K562 (cell line): ENCODE results near the gene RNASE7. TPM values are rescaled to one million over a fixed set of nuclear protein-coding genes. Genes with fewer than 3 reads are reported as not detected.

ENCODE experiments used
- ATAC-seq: fragments of 200-7000 bp; cut with Tn5 transposase; 3 replicates; pipeline ENCODE4 v1.9.1; 2020; ENCODE audit warnings: moderate library complexity
- BruUV-seq: library from RNA; stranded (reverse); fragments of 400-500 nt; replicated peaks from 2 replicates; lab custom pipeline; 2021; lab: Mats Ljungman, UMichigan
- CTCF ChIA-PET: fragments of 300-600 bp; formaldehyde crosslinking; extraction: SDS; loops from one replicate; lab custom pipeline; 2021; ENCODE audit warnings: low intra/inter-chr PET ratio; lab: Yijun Ruan, JAX
- POLR2A ChIA-PET: fragments of 300-600, 350-650 bp; sonication (Branson Sonifier 250); formaldehyde crosslinking; extraction: SDS; loops from one replicate; lab custom pipeline; 2021; ENCODE audit warnings: antibody characterized with exemption, inconsistent platforms; lab: Yijun Ruan, JAX
- DNase-seq, 4 experiments: peaks; one replicate each; pipeline versions ENCODE4 v3.0.0 to v3.0.0-alpha.2; 2011 to 2018; ENCODE audit warnings: low spot score in 3 of 4, mixed read lengths in 3 of 4; ENCODE audit errors: extremely low read depth in 1 of 4
- FAIRE-seq: peaks from 2 replicates; lab custom pipeline; 2011; peaks lifted over from hg19 to GRCh38; lab: Jason Lieb, UNC
- H2AFZ ChIP-seq: 2 replicates; pipeline ENCODE4 v1.6.0; 2011; ENCODE audit warnings: low read depth, low read length, control low read depth, inconsistent platforms
- H3K27ac ChIP-seq: fragments of 200-600 bp; 3 replicates; pipeline ENCODE4 v1.8.0; 2011; ENCODE audit warnings: low read depth, mild to moderate bottlenecking, control low read depth, inconsistent platforms, low read length, moderate library complexity, mixed read lengths; ENCODE audit errors: extremely low read depth
- H3K27me3 ChIP-seq, 2 experiments: fragments of 300-600 bp in 1 of 2; 2 replicates in 1 of 2; 3 replicates in 1 of 2; pipeline versions ENCODE4 v1.6.0 to v1.8.0; 2011; ENCODE audit warnings: inconsistent platforms in 2 of 2, low read length in 2 of 2, mild to moderate bottlenecking in 1 of 2, mixed read lengths in 1 of 2, moderate library complexity in 1 of 2; ENCODE audit not compliant: control insufficient read depth in 2 of 2, insufficient read depth in 2 of 2
- H3K36me3 ChIP-seq: fragments of 300-600 bp; 3 replicates; pipeline ENCODE4 v1.8.0; 2011; ENCODE audit warnings: mild to moderate bottlenecking, low read length, inconsistent platforms; ENCODE audit not compliant: control insufficient read depth, insufficient read depth
- H3K4me1 ChIP-seq, 2 experiments: fragments of 200-600 bp in 1 of 2; replicated peaks in 1 of 2; 2 replicates in 1 of 2; 3 replicates in 1 of 2; pipeline versions ENCODE4 v1.5.1 to v1.8.0; 2011; ENCODE audit warnings: inconsistent platforms in 2 of 2, low read length in 2 of 2, mild to moderate bottlenecking in 1 of 2, mixed read lengths in 1 of 2, moderate library complexity in 1 of 2; ENCODE audit not compliant: control insufficient read depth in 2 of 2, insufficient read depth in 2 of 2
- H3K4me2 ChIP-seq: 2 replicates; pipeline ENCODE4 v1.6.1; 2011; ENCODE audit warnings: low read length, control low read depth, inconsistent platforms, mixed read lengths; ENCODE audit not compliant: insufficient read depth
- H3K4me3 ChIP-seq: fragments of 200-600 bp; sonication (generic), shearing (Covaris generic); 2 replicates; pipeline ENCODE4 v1.5.1; 2016; ENCODE audit warnings: control low read depth, inconsistent platforms
- H3K79me2 ChIP-seq: fragments of 200-600 bp; 3 replicates; pipeline ENCODE4 v1.8.0; 2011; ENCODE audit warnings: low read length, inconsistent platforms; ENCODE audit not compliant: control insufficient read depth, insufficient read depth
- H3K9ac ChIP-seq, 2 experiments: 2 replicates each; pipeline versions ENCODE4 v1.6.0 to v1.6.1; 2011; ENCODE audit warnings: low read depth in 2 of 2, low read length in 2 of 2, control low read depth in 1 of 2, inconsistent platforms in 1 of 2, mild to moderate bottlenecking in 1 of 2, mixed read lengths in 1 of 2; ENCODE audit not compliant: insufficient read depth in 1 of 2
- H3K9me1 ChIP-seq: one replicate; pipeline ENCODE4 v1.6.0; 2011; ENCODE audit warnings: inconsistent platforms, mild to moderate bottlenecking, low read length, moderate library complexity; ENCODE audit not compliant: control insufficient read depth, insufficient read depth
- H3K9me3 ChIP-seq: replicated peaks from 2 replicates; pipeline ENCODE4 v1.5.1; 2011; ENCODE audit warnings: low read depth, low read length, inconsistent platforms; ENCODE audit not compliant: control insufficient read depth, insufficient read depth
- H4K20me1 ChIP-seq: replicated peaks from 2 replicates; pipeline ENCODE4 v1.6.1; 2011; ENCODE audit warnings: low read length, inconsistent platforms, mixed read lengths; ENCODE audit not compliant: control insufficient read depth, insufficient read depth
- CEBPZ ChIP-seq: fragments of 150-350 bp; IDR thresholded peaks from 2 replicates; pipeline ENCODE4 v1.6.1; 2014; ENCODE audit warnings: low read depth, mild to moderate bottlenecking, low read length, borderline replicate concordance
- CREB1 ChIP-seq, 2 experiments: sonication (generic) in 1 of 2; formaldehyde crosslinking in 1 of 2; IDR thresholded peaks; 2 replicates each; pipeline versions ENCODE4 v1.6.1 to v1.8.0; 2012 to 2022; ENCODE audit warnings: inconsistent platforms in 1 of 2, mild to moderate bottlenecking in 1 of 2, missing genetic modification reagents in 1 of 2, moderate library complexity in 1 of 2
- DEAF1 ChIP-seq: fragments of 450-650 bp; formaldehyde crosslinking; IDR thresholded peaks from 2 replicates; pipeline ENCODE4 v1.4.0; 2020; ENCODE audit warnings: mild to moderate bottlenecking, moderate library complexity
- GTF3C2 ChIP-seq: IDR thresholded peaks from 3 replicates; pipeline ENCODE4 v1.6.1; 2011; ENCODE audit warnings: borderline replicate concordance, mild to moderate bottlenecking, moderate library complexity; ENCODE audit not compliant: insufficient read length; ENCODE audit errors: extremely low read depth
- SPI1 ChIP-seq: IDR thresholded peaks from 2 replicates; pipeline ENCODE4 v1.6.1; 2011; ENCODE audit warnings: low read depth, low read length, control low read depth, borderline replicate concordance
- TEAD1 ChIP-seq, 2 experiments: fragments of 450-650 bp in 1 of 2; sonication (generic) in 1 of 2; formaldehyde crosslinking; IDR thresholded peaks; 2 replicates each; pipeline versions ENCODE4 v1.4.0 to v1.8.0; 2020 to 2022; ENCODE audit warnings: mild to moderate bottlenecking in 2 of 2, missing genetic modification reagents in 1 of 2
- YY1 ChIP-seq, 3 experiments: IDR thresholded peaks; 2 replicates each; pipeline ENCODE4 v1.6.1; 2011; ENCODE audit warnings: low read length in 2 of 3, mild to moderate bottlenecking in 2 of 3, moderate library complexity in 2 of 3, borderline replicate concordance in 1 of 3, control low read depth in 1 of 3, low read depth in 1 of 3; ENCODE audit not compliant: insufficient read depth in 3 of 3, insufficient replicate concordance in 2 of 3, control insufficient read depth in 1 of 3, insufficient read length in 1 of 3; ENCODE audit errors: extremely low read depth in 1 of 3
- ZKSCAN1 ChIP-seq: fragments of 150-350 bp; IDR thresholded peaks from 2 replicates; pipeline ENCODE4 v1.6.1; 2016; ENCODE audit warnings: low read depth, low read length
- ZNF253 ChIP-seq: fragments of 250-450 bp; sonication (Bioruptor Pico); conservative IDR thresholded peaks from 2 replicates; pipeline ENCODE4 v1.6.1; 2021; ENCODE audit warnings: mild to moderate bottlenecking
- ZNF408 ChIP-seq: fragments of 250-450 bp; sonication (Bioruptor Pico); IDR thresholded peaks from 2 replicates; pipeline ENCODE4 v1.4.0; 2020; ENCODE audit warnings: low read depth, mild to moderate bottlenecking, moderate library complexity
- WGBS: fragments of 100-300 bp; shearing (Covaris generic); methylation state at CpG from one replicate; pipeline ENCODE4 v1.1.6; 2016; ENCODE audit warnings: low coverage, mixed read lengths; ENCODE audit not compliant: insufficient coverage; ENCODE audit errors: missing lambda C conversion rate; 5-methylcytosine and 5-hydroxymethylcytosine counted together
- in situ Hi-C: fragments of 300-500 bp; cut with MboI; formaldehyde crosslinking; loops from 4 replicates; pipeline ENCODE4 v1.15.0; 2018; ENCODE audit warnings: inconsistent platforms, mixed read lengths
- intact Hi-C: fragments of 100-400 bp; cut with micrococcal nuclease; formaldehyde crosslinking; loops from 2 replicates; pipeline ENCODE4 v1.14.2; 2022
- polyA plus RNA-seq, 8 experiments: library from polyadenylated mRNA; depleted of rRNA in 4 of 8; stranded (reverse) in 5 of 8; unstranded in 3 of 8; fragments of >200 nt; fragmentation: Nextera tagmentation in 2 of 8; fragmentation: Illumina TruSeq in 1 of 8; extraction: Ambion mirVana in 2 of 8; extraction: Trizol in 1 of 8; gene quantifications; 2 replicates each; pipeline versions ENCODE4 v1.2.1 to v1.2.3, GENCODE V29; 2011 to 2014; ENCODE audit warnings: inconsistent platforms in 1 of 8, missing spikeins in 1 of 8
- total RNA-seq, 7 experiments: library from RNA; depleted of rRNA in 6 of 7; stranded (reverse); fragments of >200 nt in 6 of 7; fragmentation: Illumina TruSeq in 2 of 7; extraction: Trizol in 2 of 7; gene quantifications; 2 replicates each; pipeline versions ENCODE4 v1.2.1 to v1.2.3, GENCODE V29; 2011 to 2021; ENCODE audit warnings: low replicate concordance in 1 of 7

RNASE7 gene
- total and polyA plus RNA-seq, 9 of the 15 experiments (the other 6 are each of a cell fraction or from before 2014, with no cell fraction given) = not detected

GRCh38 chr14:21038441-21039422 is 3.4 kb upstream of the RNASE7 start:
- no peak overlapping the region for H3K4me3 ChIP-seq
- ChIA-PET CTCF (interaction anchor here (0.9 to 2.8 kb wide), 3 partner anchors 24 to 181 kb away, joined by 3 to 33 read pairs (median 11); no protein-coding TSS in a partner anchor), POLR2A (interaction anchor here (0.6 to 2.6 kb wide), 2 partner anchors 12 to 23 kb away, joined by 3 to 15 read pairs; no protein-coding TSS in a partner anchor)
- no peaks in the 10 kb centered on the region for H3K79me2 ChIP-seq
- peaks cover 0 to 15% of the 10 kb centered on the region in 2 experiments; a peak in 4 of 5 replicates for H3K4me1 ChIP-seq
- no peaks in the 10 kb centered on the region for H3K9me1 ChIP-seq
- 26% methylated on average over 6 of the region's 10 CpGs for WGBS
- in situ Hi-C loops = no loop called here
- H3K9me3 ChIP-seq = no peaks in the 10 kb centered on the region
- H3K36me3 ChIP-seq = no peaks in the 10 kb centered on the region
- intact Hi-C loops = loop anchor here (5.0 kb wide), 1 partner anchor 341 kb away; no protein-coding TSS in a partner anchor
- ATAC-seq = peak; percentile 31
- no peak for DNase-seq
- H4K20me1 ChIP-seq = no peaks in the 10 kb centered on the region
- no peak overlapping the region for H3K4me2 ChIP-seq
- BruUV-seq = no TSS peak
- no peak overlapping the region for H3K27ac ChIP-seq
- no peak for FAIRE-seq
- H3K9ac ChIP-seq = no peak overlapping the region
- peak overlapping the region; percentile 63 for H2AFZ ChIP-seq
- no peaks in the 10 kb centered on the region for H3K27me3 ChIP-seq
- TF ChIP-seq DEAF1 (CRISPR knock-in tag) = no peak
- no peak for TF ChIP-seq SPI1
- TF ChIP-seq ZNF408 (CRISPR knock-in tag) = no peak
- TF ChIP-seq ZKSCAN1 = no peak
- TF ChIP-seq ZNF253 (CRISPR knock-in tag) = no peak
- no peak for TF ChIP-seq CEBPZ
- no peak for TF ChIP-seq TEAD1 (CRISPR knock-in tag; IDR thresholded peaks at IDR 0.05)
- TF ChIP-seq CREB1 (IDR thresholded peaks at IDR 0.05) = no peak
- TF ChIP-seq CREB1 (CRISPR knock-in tag; IDR thresholded peaks at IDR 0.05) = no peak
- TF ChIP-seq GTF3C2 = no peak
- no peak for TF ChIP-seq YY1 (IDR thresholded peaks at IDR 0.05; ENCODE audit: borderline replicate concordance in 1 of 3, control insufficient read depth in 1 of 3, extremely low read depth in 1 of 3, insufficient read depth in 3 of 3, insufficient read length in 1 of 3, insufficient replicate concordance in 2 of 3, low read depth in 1 of 3, low read length in 2 of 3)
